ENCODE measurements around the gene PRRT3.
"Not testable (repeated sequence)": the region's sequence is repeated elsewhere in the genome, so short reads cannot be mapped to it uniquely, and the experiment has no call there.

PRRT3 gene

DNA sequence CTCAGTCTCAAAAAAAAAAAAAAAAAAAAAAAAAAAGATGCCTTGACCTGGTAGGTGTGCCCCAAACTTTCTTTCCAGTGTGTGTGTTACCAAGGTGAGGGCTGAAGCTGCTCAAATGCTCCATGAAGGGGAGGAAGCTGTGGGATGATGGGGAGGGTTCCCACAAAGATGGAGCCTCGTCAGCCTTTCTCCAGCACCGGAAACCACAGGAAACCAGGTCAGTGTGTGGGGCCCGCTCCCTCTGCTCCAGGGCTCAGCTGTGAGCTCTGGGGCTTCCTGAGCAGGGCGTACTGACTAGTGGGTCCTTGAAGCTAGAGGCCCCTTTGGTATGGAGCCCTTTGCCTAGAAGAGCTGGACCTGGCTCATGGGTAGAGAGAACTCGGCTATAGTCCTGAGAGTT lies 50.2 kb downstream of the PRRT3 start:
- ChIA-PET CTCF (interaction anchor here (0.7 to 6.3 kb wide), 9 partner anchors 11 to 60 kb away, joined by 3 to 48 read pairs (median 4); partner anchors contain the start of genes CIDEC and JAGN1), POLR2A (interaction anchor here (0.7 to 2.4 kb wide), 2 partner anchors 10 to 11 kb away, joined by 4 to 11 read pairs; no protein-coding TSS in a partner anchor)
- Histone ChIP-seq H3K9me3 (ENCODE audit: control extremely low read depth in 1 of 5, control insufficient read depth in 4 of 5, insufficient read depth in 2 of 5, low read depth in 1 of 5, low read length in 4 of 5) (no peaks in the 10 kb centered on the region), H3K4me3 (ENCODE audit: control insufficient read depth in 1 of 7, extremely low read depth in 1 of 7, insufficient read depth in 4 of 7, low read depth in 2 of 7, low read length in 6 of 7) (peak overlapping the region in 4 of 7 experiments; percentile 13 to 53 (median 34)), H3K4me1 (ENCODE audit: control extremely low read depth in 1 of 4, control insufficient read depth in 4 of 4, insufficient read depth in 4 of 4, low read length in 3 of 4) (peaks cover 7 to 70% (median 53%) of the 10 kb centered on the region in 4 experiments), H3K27me3 (replicated peaks in 2 of 5; ENCODE audit: control insufficient read depth in 4 of 5, insufficient read depth in 5 of 5, low read length in 4 of 5) (no peaks in the 10 kb centered on the region), H3K27ac (ENCODE audit: insufficient read depth in 1 of 2, low read depth in 1 of 2, low read length in 2 of 2, poor library complexity in 1 of 2, severe bottlenecking in 2 of 2) (no peak overlapping the region), H3K36me3 (ENCODE audit: control insufficient read depth in 4 of 4, insufficient read depth in 4 of 4, low read length in 3 of 4) (peaks cover 0 to 8% (median 0%) of the 10 kb centered on the region in 4 experiments)
- WGBS (ENCODE audit: insufficient coverage), result 2% methylated on average over 5 of the region's 5 CpGs
- peak; percentile 60 to 72 (median 70) for DNase-seq

GRCh38 chr3:9900965-9901415 lies 51.2 kb downstream of the PRRT3 start:
- DNase-seq; H3K36me3 ChIP-seq (ENCODE audit: control insufficient read depth in 4 of 4, insufficient read depth in 4 of 4, low read length in 3 of 4); H3K27ac ChIP-seq (ENCODE audit: insufficient read depth in 1 of 2, low read depth in 1 of 2, low read length in 2 of 2, poor library complexity in 1 of 2, severe bottlenecking in 2 of 2); H3K4me3 ChIP-seq (ENCODE audit: control insufficient read depth in 1 of 7, extremely low read depth in 1 of 7, insufficient read depth in 4 of 7, low read depth in 2 of 7, low read length in 6 of 7); H3K9me3 ChIP-seq (ENCODE audit: control extremely low read depth in 1 of 5, control insufficient read depth in 4 of 5, insufficient read depth in 2 of 5, low read depth in 1 of 5, low read length in 4 of 5); H3K27me3 ChIP-seq (replicated peaks in 2 of 5; ENCODE audit: control insufficient read depth in 4 of 5, insufficient read depth in 5 of 5, low read length in 4 of 5): not testable (repeated sequence)
- no CpG with 5 or more reads among the region's 6 CpGs for WGBS (ENCODE audit: insufficient coverage)
- POLR2A ChIA-PET, result interaction anchor here (2.4 kb wide), 1 partner anchor 11 kb away, joined by 11 read pairs; no protein-coding TSS in a partner anchor
- H3K4me1 ChIP-seq (ENCODE audit: control extremely low read depth in 1 of 4, control insufficient read depth in 4 of 4, insufficient read depth in 4 of 4, low read length in 3 of 4), result peaks cover 7 to 74% (median 51%) of the 10 kb centered on the region in 4 experiments
- CTCF ChIA-PET, result interaction anchor here (0.6 to 6.3 kb wide), 5 partner anchors 10 to 81 kb away, joined by 3 to 48 read pairs (median 9); partner anchors contain the start of genes CIDEC and JAGN1

DNA sequence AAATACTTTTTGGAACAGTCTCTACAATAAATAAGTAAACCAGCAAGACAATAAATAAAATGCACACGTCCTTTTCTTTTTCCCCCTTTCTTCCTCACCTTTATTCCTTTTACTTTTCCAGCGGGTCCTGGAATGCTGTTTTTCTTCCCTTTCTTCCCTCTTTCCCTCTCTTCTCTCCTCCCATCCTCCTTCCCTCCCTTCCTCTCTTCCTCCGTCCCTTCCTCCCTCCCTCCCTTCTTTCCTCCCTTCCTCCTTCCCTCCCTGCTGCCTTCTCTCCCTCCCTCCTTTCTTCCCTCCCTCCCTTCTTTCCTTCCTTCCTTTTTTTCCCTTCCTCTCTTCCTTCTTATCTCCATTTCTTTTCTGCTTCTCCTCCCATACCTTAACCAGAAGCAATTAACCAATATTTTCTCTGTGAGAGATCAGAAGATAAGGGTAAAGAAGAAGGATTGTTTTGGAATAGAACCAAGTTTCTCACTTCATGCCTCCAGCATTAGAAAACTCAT lies 52.9 kb downstream of the PRRT3 start:
- ChIA-PET CTCF (interaction anchor here (6.3 kb wide), 1 partner anchor 14 kb away, joined by 48 read pairs; no protein-coding TSS in a partner anchor), POLR2A (no interaction called here)
- H3K36me3 ChIP-seq (ENCODE audit: control insufficient read depth in 4 of 4, insufficient read depth in 4 of 4, low read length in 3 of 4), result peaks cover 0 to 3% (median 0%) of the 10 kb centered on the region in 4 experiments
- no peaks in the 10 kb centered on the region for H3K9me3 ChIP-seq (ENCODE audit: control extremely low read depth in 1 of 5, control insufficient read depth in 4 of 5, insufficient read depth in 2 of 5, low read depth in 1 of 5, low read length in 4 of 5)
- H3K27me3 ChIP-seq (replicated peaks in 2 of 5; ENCODE audit: control insufficient read depth in 4 of 5, insufficient read depth in 5 of 5, low read length in 4 of 5), result no peaks in the 10 kb centered on the region
- H3K27ac ChIP-seq (ENCODE audit: insufficient read depth in 1 of 2, low read depth in 1 of 2, low read length in 2 of 2, poor library complexity in 1 of 2, severe bottlenecking in 2 of 2), result no peak overlapping the region
- no peak overlapping the region for H3K4me3 ChIP-seq (ENCODE audit: control insufficient read depth in 1 of 7, extremely low read depth in 1 of 7, insufficient read depth in 4 of 7, low read depth in 2 of 7, low read length in 6 of 7)
- no peak for DNase-seq
- 73% methylated on average over 3 of the region's 3 CpGs for WGBS (ENCODE audit: insufficient coverage)
- peaks cover 10 to 89% (median 54%) of the 10 kb centered on the region in 4 experiments for H3K4me1 ChIP-seq (ENCODE audit: control extremely low read depth in 1 of 4, control insufficient read depth in 4 of 4, insufficient read depth in 4 of 4, low read length in 3 of 4)

- ChIA-PET POLR2A (no interaction called here), CTCF (interaction anchor here (0.8 kb wide), 1 partner anchor 16 kb away, joined by 3 read pairs; no protein-coding TSS in a partner anchor)
- H3K9me3 ChIP-seq (ENCODE audit: control extremely low read depth in 1 of 5, control insufficient read depth in 4 of 5, insufficient read depth in 2 of 5, low read depth in 1 of 5, low read length in 4 of 5), result no peaks in the 10 kb centered on the region
- H3K27ac ChIP-seq (ENCODE audit: insufficient read depth in 1 of 2, low read depth in 1 of 2, low read length in 2 of 2, poor library complexity in 1 of 2, severe bottlenecking in 2 of 2), result no peak overlapping the region
- peaks cover 0 to 6% (median under 1%) of the 10 kb centered on the region in 4 experiments for H3K36me3 ChIP-seq (ENCODE audit: control insufficient read depth in 4 of 4, insufficient read depth in 4 of 4, low read length in 3 of 4)
- H3K27me3 ChIP-seq (replicated peaks in 2 of 5; ENCODE audit: control insufficient read depth in 4 of 5, insufficient read depth in 5 of 5, low read length in 4 of 5), result no peaks in the 10 kb centered on the region
- H3K4me3 ChIP-seq (ENCODE audit: control insufficient read depth in 1 of 7, extremely low read depth in 1 of 7, insufficient read depth in 4 of 7, low read depth in 2 of 7, low read length in 6 of 7), result no peak overlapping the region
- peak in 1 of 3 donors; percentile 33 for DNase-seq
- H3K4me1 ChIP-seq (ENCODE audit: control extremely low read depth in 1 of 4, control insufficient read depth in 4 of 4, insufficient read depth in 4 of 4, low read length in 3 of 4), result peaks cover 16 to 87% (median 56%) of the 10 kb centered on the region in 4 experiments
- WGBS (ENCODE audit: insufficient coverage), result 77% methylated on average over 6 of the region's 8 CpGs
Measured at GRCh38 chr3:9898467-9899241, 53.6 kb downstream of the PRRT3 start.

- H3K4me1 ChIP-seq (ENCODE audit: control extremely low read depth in 1 of 4, control insufficient read depth in 4 of 4, insufficient read depth in 4 of 4, low read length in 3 of 4), result peaks cover 19 to 87% (median 55%) of the 10 kb centered on the region in 4 experiments
- CTCF ChIA-PET, result interaction anchor here (0.8 to 1.0 kb wide), 2 partner anchors 15 to 17 kb away, joined by 3 read pairs; no protein-coding TSS in a partner anchor
- H3K9me3 ChIP-seq (ENCODE audit: control extremely low read depth in 1 of 5, control insufficient read depth in 4 of 5, insufficient read depth in 2 of 5, low read depth in 1 of 5, low read length in 4 of 5), result no peaks in the 10 kb centered on the region
- peaks cover 4 to 15% (median 9%) of the 10 kb centered on the region in 4 experiments for H3K36me3 ChIP-seq (ENCODE audit: control insufficient read depth in 4 of 4, insufficient read depth in 4 of 4, low read length in 3 of 4)
- no peak for DNase-seq
- no peaks in the 10 kb centered on the region for H3K27me3 ChIP-seq (replicated peaks in 2 of 5; ENCODE audit: control insufficient read depth in 4 of 5, insufficient read depth in 5 of 5, low read length in 4 of 5)
- no peak overlapping the region for H3K27ac ChIP-seq (ENCODE audit: insufficient read depth in 1 of 2, low read depth in 1 of 2, low read length in 2 of 2, poor library complexity in 1 of 2, severe bottlenecking in 2 of 2)
- no peak overlapping the region for H3K4me3 ChIP-seq (ENCODE audit: control insufficient read depth in 1 of 7, extremely low read depth in 1 of 7, insufficient read depth in 4 of 7, low read depth in 2 of 7, low read length in 6 of 7)
- POLR2A ChIA-PET, result no interaction called here
- 62% methylated on average over 4 of the region's 4 CpGs for WGBS (ENCODE audit: insufficient coverage)
Measured at GRCh38 chr3:9897408-9898372, 54.5 kb downstream of the PRRT3 start.

GRCh38 chr3:9896755-9897407 lies 55.3 kb downstream of the PRRT3 start:
- WGBS (ENCODE audit: insufficient coverage), result 94% methylated on average over 3 of the region's 10 CpGs
- H3K27ac ChIP-seq (ENCODE audit: insufficient read depth in 1 of 2, low read depth in 1 of 2, low read length in 2 of 2, poor library complexity in 1 of 2, severe bottlenecking in 2 of 2); H3K27me3 ChIP-seq (replicated peaks in 2 of 5; ENCODE audit: control insufficient read depth in 4 of 5, insufficient read depth in 5 of 5, low read length in 4 of 5); H3K9me3 ChIP-seq (ENCODE audit: control extremely low read depth in 1 of 5, control insufficient read depth in 4 of 5, insufficient read depth in 2 of 5, low read depth in 1 of 5, low read length in 4 of 5); H3K4me3 ChIP-seq (ENCODE audit: control insufficient read depth in 1 of 7, extremely low read depth in 1 of 7, insufficient read depth in 4 of 7, low read depth in 2 of 7, low read length in 6 of 7); DNase-seq; POLR2A ChIA-PET: not testable (repeated sequence)
- H3K36me3 ChIP-seq (ENCODE audit: control insufficient read depth in 4 of 4, insufficient read depth in 4 of 4, low read length in 3 of 4), result peaks cover 4 to 20% (median 11%) of the 10 kb centered on the region in 4 experiments
- peaks cover 19 to 87% (median 49%) of the 10 kb centered on the region in 4 experiments for H3K4me1 ChIP-seq (ENCODE audit: control extremely low read depth in 1 of 4, control insufficient read depth in 4 of 4, insufficient read depth in 4 of 4, low read length in 3 of 4)
- CTCF ChIA-PET, result interaction anchor here (1.0 kb wide), 2 partner anchors 15 to 36 kb away, joined by 3 read pairs; no protein-coding TSS in a partner anchor

All from common myeloid progenitor, CD34-positive (primary cell).